LHCN-M2 (cell line): ENCODE data around the gene RASGRP1. TPM values are rescaled to one million over a fixed set of nuclear protein-coding genes. Genes with fewer than 3 reads are reported as not detected.
A peak's percentile ranks its signal among the peaks of the same experiment; 100 is the strongest.

Source experiments
- DNase-seq: peaks from one replicate; pipeline ENCODE4 v3.0.0-alpha.2; 2012; ENCODE audit warnings: low read depth
- total RNA-seq: library from RNA; depleted of rRNA; stranded (reverse); fragments of >200 nt; gene quantifications from 2 replicates; pipeline ENCODE4 v1.2.3, GENCODE V29; 2014; rRNA removed

The RASGRP1 gene
- total RNA-seq, 1 experiment from 2014 or later = not detected

- DNase-seq = no peak
Observed at GRCh38 chr15:38460543-38460942, 104.1 kb downstream of the RASGRP1 start.

- no peak for DNase-seq
Observed at GRCh38 chr15:38459480-38459879, 105.1 kb downstream of the RASGRP1 start.

DNA sequence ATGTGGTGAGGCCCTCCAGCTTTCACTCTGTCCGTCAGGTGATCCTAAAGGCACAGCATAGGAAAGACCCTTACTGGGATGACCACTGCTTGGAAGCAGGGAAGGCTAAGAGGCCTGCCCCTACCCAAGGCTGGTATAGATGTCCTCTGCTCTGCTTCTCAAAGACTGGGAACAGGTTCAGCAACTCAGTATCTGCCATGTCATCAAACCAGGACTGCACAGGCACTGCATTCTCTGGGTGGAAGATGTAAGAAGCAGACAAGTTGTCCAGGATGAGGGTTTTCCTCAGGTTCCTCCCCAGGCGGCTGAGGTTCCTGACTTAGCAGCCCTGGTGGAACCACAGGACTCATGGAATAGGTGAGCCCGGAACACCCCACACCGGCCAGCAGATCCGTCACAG, 106.0 kb downstream of the RASGRP1 start:
- DNase-seq = no peak

GRCh38 chr15:38455092-38455491, 109.5 kb downstream of the RASGRP1 start:
- DNase-seq = peak; percentile 3

DNA sequence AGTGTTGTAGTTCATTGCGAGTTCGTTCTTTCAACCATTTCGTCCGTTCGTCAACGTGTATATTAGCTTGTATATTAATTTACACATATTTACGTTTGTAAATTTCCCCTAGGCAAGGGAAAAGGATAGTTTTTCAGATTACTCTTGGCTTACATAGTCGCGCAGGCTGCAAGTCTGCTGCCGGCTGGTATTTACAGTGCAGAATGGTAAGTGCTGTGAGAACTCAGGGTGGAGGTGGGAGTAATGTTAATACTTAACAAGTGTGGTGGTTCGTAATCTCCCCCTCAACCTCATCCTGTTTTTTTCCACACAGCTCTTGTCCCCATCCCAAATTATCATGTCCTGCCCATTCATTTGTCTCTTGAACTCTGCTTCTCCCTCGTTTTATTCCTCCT, 109.9 kb downstream of the RASGRP1 start:
- DNase-seq = peak; percentile 3

GRCh38 chr15:38453971-38454695, 110.5 kb downstream of the RASGRP1 start, which contains the start of gene FAM98B:
Gene FAM98B, plus strand, starts transcription at chr15:38454127. Its CDS starts 35 bp downstream, at chr15:38454162.
- peak; percentile 84 for DNase-seq

GRCh38 chr15:38441130-38441519, 123.5 kb downstream of the RASGRP1 start:
- DNase-seq = no peak

- DNase-seq = peak; percentile 40
Observed at GRCh38 chr15:38440353-38441129, 124.1 kb downstream of the RASGRP1 start.

Other genes with a start within 250 kb of the RASGRP1 start
- gene FAM98B, start 110.7 kb downstream of the RASGRP1 start, total RNA-seq = 5.2 and 19.5 TPM in 2 replicates